ENCODE results near the gene CCT7.

DNA sequence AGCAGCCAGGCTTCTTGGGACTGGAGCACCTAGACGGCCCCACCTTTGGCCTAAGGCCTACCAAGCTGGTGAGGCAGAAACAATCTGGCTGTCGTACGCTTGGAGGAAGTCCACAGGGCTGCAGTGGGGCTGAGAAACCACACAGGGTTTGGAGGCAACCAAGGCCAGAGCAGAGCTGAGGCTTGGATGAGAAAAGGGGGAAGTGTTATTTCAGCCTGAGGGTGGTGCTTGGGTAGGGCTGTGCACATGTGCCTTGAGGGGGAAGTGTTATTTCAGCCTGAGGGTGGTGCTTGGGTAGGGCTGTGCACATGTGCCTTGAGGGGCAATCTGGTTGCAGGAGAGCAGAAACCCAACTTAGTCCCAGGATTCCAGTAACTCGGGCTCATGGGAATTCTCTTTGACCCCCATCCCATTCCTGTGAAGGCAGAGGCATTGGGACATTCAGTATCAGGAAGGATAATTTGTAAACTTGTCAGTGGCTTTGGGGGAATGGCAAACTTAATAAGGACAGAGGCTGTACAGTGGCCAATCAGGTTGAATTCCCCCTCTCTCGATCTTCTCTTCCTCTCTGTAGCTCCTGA is 51.1 kb downstream of the CCT7 start:
- TF ChIP-seq, protein P1, sequence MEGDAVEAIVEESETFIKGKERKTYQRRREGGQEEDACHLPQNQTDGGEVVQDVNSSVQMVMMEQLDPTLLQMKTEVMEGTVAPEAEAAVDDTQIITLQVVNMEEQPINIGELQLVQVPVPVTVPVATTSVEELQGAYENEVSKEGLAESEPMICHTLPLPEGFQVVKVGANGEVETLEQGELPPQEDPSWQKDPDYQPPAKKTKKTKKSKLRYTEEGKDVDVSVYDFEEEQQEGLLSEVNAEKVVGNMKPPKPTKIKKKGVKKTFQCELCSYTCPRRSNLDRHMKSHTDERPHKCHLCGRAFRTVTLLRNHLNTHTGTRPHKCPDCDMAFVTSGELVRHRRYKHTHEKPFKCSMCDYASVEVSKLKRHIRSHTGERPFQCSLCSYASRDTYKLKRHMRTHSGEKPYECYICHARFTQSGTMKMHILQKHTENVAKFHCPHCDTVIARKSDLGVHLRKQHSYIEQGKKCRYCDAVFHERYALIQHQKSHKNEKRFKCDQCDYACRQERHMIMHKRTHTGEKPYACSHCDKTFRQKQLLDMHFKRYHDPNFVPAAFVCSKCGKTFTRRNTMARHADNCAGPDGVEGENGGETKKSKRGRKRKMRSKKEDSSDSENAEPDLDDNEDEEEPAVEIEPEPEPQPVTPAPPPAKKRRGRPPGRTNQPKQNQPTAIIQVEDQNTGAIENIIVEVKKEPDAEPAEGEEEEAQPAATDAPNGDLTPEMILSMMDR (conservative IDR thresholded peaks at IDR 0.05 in 1 of 2, IDR thresholded peaks at IDR 0.05 in 1 of 2; ENCODE audit: extremely low read depth in 1 of 2, insufficient read depth in 1 of 2, low read depth in 1 of 2, low read length in 2 of 2): no peak
- TF ChIP-seq EZH2 (IDR thresholded peaks at IDR 0.05; ENCODE audit: borderline replicate concordance, low read length): no peak

Data from mammary epithelial cell (primary cell).